Omental fat pad (tissue), 4 donors: Measurements from ENCODE around the gene IPP. TPM values are rescaled to one million over a fixed set of nuclear protein-coding genes. Genes with fewer than 3 reads are reported as not detected.

Source experiments
- ATAC-seq: fragments of 150-250 bp; one replicate; pipeline ENCODE4 v1.9.1; 2016; ENCODE audit warnings: mild to moderate bottlenecking, moderate library complexity; ENCODE audit not compliant: low FRiP score
- DNase-seq: peaks from one replicate; pipeline ENCODE4 v3.0.0-alpha.2; 2019; ENCODE audit warnings: low spot score
- CTCF ChIP-seq, 3 donors: fragments of 450-650 bp; IDR thresholded peaks; one replicate each; pipeline ENCODE4 v1.5.1; 2016 to 2017; ENCODE audit warnings: antibody characterized with exemption in 3 of 3, mild to moderate bottlenecking in 3 of 3, moderate library complexity in 2 of 3
- total RNA-seq, 4 donors: library from RNA; depleted of rRNA; stranded (reverse); fragments of >200 nt; gene quantifications; one replicate each; pipeline ENCODE4 v1.1.0, GENCODE V29; 2016

Gene IPP
- total RNA-seq, 4 donors from 2014 or later, result 4.1 to 12.0 (median 7.7) TPM

DNA sequence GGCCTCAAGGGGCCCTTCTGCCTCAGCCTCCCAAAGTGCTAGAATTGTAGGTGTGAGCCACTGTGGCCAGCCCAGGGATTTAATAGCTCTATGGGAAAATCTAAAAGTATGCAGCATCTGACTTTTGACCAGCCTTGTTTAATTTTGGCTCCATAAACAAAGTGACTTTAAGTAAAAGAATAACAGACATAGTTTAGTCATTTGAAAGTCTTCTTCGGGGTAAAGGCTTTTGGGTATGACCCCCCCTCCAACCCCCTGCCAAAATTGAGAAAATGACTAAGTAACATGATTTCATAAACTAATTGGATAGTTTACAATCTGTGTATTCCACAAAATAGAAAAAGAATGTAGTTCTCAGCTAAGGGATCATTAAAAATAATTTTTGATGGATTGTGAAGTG lies 81.1 kb downstream of the IPP start:
- no peak for TF ChIP-seq CTCF (IDR thresholded peaks at IDR 0.05)
- ATAC-seq (no peak), DNase-seq (no peak)

GRCh38 chr1:45668526-45668925 lies 81.9 kb downstream of the IPP start:
- ATAC-seq, result no peak
- no peak for DNase-seq
- TF ChIP-seq CTCF (IDR thresholded peaks at IDR 0.05), result no peak

DNA sequence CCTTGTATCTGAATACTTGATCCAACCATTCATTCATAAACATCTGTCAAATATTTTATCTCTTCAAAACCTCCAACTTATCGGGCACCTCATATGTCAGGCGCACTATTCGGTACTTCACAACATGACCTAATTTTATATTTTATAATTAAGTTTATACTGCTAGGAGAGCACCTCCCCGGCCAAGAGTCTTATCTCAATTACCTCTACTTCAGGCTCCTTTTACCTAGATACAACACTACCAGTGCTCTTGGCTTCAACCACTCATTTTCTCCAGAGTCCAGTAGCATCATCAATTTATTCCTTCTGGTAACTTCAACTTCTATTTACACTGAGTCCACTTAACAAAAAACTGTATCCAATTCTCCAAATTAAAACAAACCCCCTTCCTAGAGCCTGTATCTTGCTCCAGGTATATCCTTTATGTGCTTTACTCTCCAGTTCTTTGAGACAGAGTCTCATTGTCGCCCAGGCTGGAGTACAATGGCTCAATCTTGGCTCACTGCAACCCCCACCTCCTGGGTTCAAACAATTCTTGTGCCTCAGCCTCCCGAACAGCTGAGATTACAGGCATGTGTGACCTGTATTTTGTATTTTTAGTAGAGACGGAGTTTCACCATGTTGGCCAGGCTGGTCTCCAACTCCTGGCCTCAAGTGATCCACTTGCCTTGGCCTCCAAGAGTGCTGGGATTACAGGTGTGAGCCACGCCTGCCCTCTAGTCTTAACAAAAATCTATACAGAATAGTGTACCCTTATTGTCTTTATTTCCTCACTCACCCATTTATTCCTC lies 82.9 kb downstream of the IPP start:
- no peak for TF ChIP-seq CTCF (IDR thresholded peaks at IDR 0.05)
- ATAC-seq (no peak), DNase-seq (no peak)

GRCh38 chr1:45666836-45667235 lies 83.6 kb downstream of the IPP start:
- DNase-seq, result no peak
- TF ChIP-seq CTCF (IDR thresholded peaks at IDR 0.05), result no peak
- ATAC-seq, result no peak

DNA sequence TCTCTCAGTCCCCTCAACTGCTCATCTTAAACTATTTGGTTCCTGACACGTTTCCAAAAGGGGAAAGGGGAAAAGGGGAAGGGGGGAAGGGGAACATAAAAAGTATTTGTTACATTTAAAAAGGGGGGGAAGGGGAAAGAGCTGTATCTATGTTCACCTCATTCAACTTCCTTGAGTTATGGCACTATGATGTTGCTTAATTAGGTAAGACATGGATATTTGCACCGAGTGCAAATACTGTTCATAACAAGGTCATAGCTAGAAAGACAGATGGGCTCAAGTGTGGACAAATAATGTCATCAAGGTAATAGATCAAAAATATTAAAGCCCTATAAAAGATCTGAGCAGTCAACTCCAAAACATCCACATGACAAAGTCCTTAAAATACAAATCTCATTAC lies 90.1 kb downstream of the IPP start:
- DNase-seq, result no peak
- no peak for TF ChIP-seq CTCF (IDR thresholded peaks at IDR 0.05)
- no peak for ATAC-seq

GRCh38 chr1:45659222-45659621 lies 91.2 kb downstream of the IPP start:
- TF ChIP-seq CTCF (IDR thresholded peaks at IDR 0.05), result no peak
- ATAC-seq (no peak), DNase-seq (no peak)

- TF ChIP-seq CTCF (IDR thresholded peaks at IDR 0.05), result no peak
- no peak for DNase-seq
- no peak for ATAC-seq
Measured at GRCh38 chr1:45658171-45658570, 92.3 kb downstream of the IPP start.
